Naive thymus-derived CD4-positive, alpha-beta T cell (primary cell): Measurements from ENCODE around the gene OR10T2. TPM values are rescaled to one million over a fixed set of nuclear protein-coding genes. Genes with fewer than 3 reads are reported as not detected.
"Not testable (repeated sequence)": the region's sequence is repeated elsewhere in the genome, so short reads cannot be mapped to it uniquely, and the experiment has no call there.

Experiments used
- ATAC-seq: fragments of 150-1000 bp; cut with Tn5 transposase; 2 replicates; pipeline ENCODE4 v1.10.0; 2021; ENCODE audit warnings: mild to moderate bottlenecking, moderate library complexity
- CTCF ChIA-PET: fragments of 350-600 bp; sonication (Branson Sonifier 250); formaldehyde crosslinking; loops from one replicate; lab custom pipeline; 2021; ENCODE audit warnings: antibody characterized with exemption; lab: Charles Lee
- POLR2A ChIA-PET: fragments of 350-600 bp; sonication (Branson Sonifier 250); formaldehyde crosslinking; loops from one replicate; lab custom pipeline; 2021; ENCODE audit warnings: antibody characterized with exemption, inconsistent platforms; lab: Charles Lee
- DNase-seq, 9 donors: peaks; one replicate each; pipeline versions ENCODE4 v3.0.0 to v3.0.0-alpha.2; 2020 to 2022; ENCODE audit warnings: mixed read lengths in 1 of 9
- H3K27ac ChIP-seq: one replicate; pipeline ENCODE4 v1.7.0; 2013; ENCODE audit warnings: mild to moderate bottlenecking, low read depth, low read length, moderate library complexity
- H3K27me3 ChIP-seq, 2 donors: one replicate each; pipeline ENCODE4 v1.7.0; 2013; ENCODE audit warnings: low read length in 2 of 2, mild to moderate bottlenecking in 2 of 2, moderate library complexity in 2 of 2; ENCODE audit not compliant: control insufficient read depth in 2 of 2, insufficient read depth in 2 of 2
- H3K36me3 ChIP-seq, 3 experiments: 1 replicate in 2 of 3; 2 replicates in 1 of 3; pipeline ENCODE4 v1.7.0; 2013; ENCODE audit warnings: low read length in 3 of 3, mild to moderate bottlenecking in 3 of 3, moderate library complexity in 1 of 3; ENCODE audit not compliant: insufficient read depth in 3 of 3, control insufficient read depth in 2 of 3
- H3K4me1 ChIP-seq, 2 donors: one replicate each; pipeline ENCODE4 v1.7.0; 2013; ENCODE audit warnings: low read length in 2 of 2, mild to moderate bottlenecking in 2 of 2, moderate library complexity in 1 of 2; ENCODE audit not compliant: control insufficient read depth in 2 of 2, insufficient read depth in 2 of 2
- H3K4me3 ChIP-seq: 2 replicates; pipeline ENCODE4 v1.7.0; 2013; ENCODE audit warnings: mild to moderate bottlenecking, low read length
- H3K9me3 ChIP-seq, 3 experiments: 1 replicate in 2 of 3; 2 replicates in 1 of 3; pipeline ENCODE4 v1.7.0; 2013; ENCODE audit warnings: low read length in 3 of 3; ENCODE audit not compliant: control insufficient read depth in 2 of 3
- H3K27ac Mint-ChIP-seq, 9 donors: one replicate each; pipeline ENCODE4 v1.8.0; 2020 to 2022; ENCODE audit warnings: mixed read lengths in 9 of 9, mild to moderate bottlenecking in 8 of 9, moderate library complexity in 5 of 9, inconsistent platforms in 2 of 9
- H3K27me3 Mint-ChIP-seq, 5 donors: one replicate each; pipeline ENCODE4 v1.8.0; 2021 to 2022; ENCODE audit warnings: mixed read lengths in 5 of 5, mild to moderate bottlenecking in 1 of 5
- H3K36me3 Mint-ChIP-seq, 5 donors: one replicate each; pipeline ENCODE4 v1.8.0; 2020 to 2022; ENCODE audit warnings: mixed read lengths in 5 of 5, mild to moderate bottlenecking in 3 of 5, inconsistent platforms in 1 of 5
- H3K4me1 Mint-ChIP-seq, 7 donors: one replicate each; pipeline ENCODE4 v1.8.0; 2020 to 2022; ENCODE audit warnings: mixed read lengths in 7 of 7, mild to moderate bottlenecking in 3 of 7, inconsistent platforms in 1 of 7
- H3K4me3 Mint-ChIP-seq, 10 donors: one replicate each; pipeline ENCODE4 v1.8.0; 2020 to 2022; ENCODE audit warnings: mild to moderate bottlenecking in 10 of 10, mixed read lengths in 10 of 10, moderate library complexity in 6 of 10, inconsistent platforms in 2 of 10
- H3K9me3 Mint-ChIP-seq, 11 donors: one replicate each; pipeline ENCODE4 v1.8.0; 2020 to 2022; ENCODE audit warnings: mixed read lengths in 11 of 11, mild to moderate bottlenecking in 4 of 11, inconsistent platforms in 1 of 11, moderate library complexity in 1 of 11
- intact Hi-C, 2 donors: fragments of 100-400 bp; cut with micrococcal nuclease; formaldehyde crosslinking; loops; one replicate each; pipeline ENCODE4 v1.15.1; 2023
- polyA plus RNA-seq, 2 donors: library from polyadenylated mRNA; unstranded; fragments of 300-500 nt; fragmentation: Illumina TruSeq; gene quantifications; one replicate each; pipeline ENCODE4 v1.2.3, GENCODE V29; 2021
- total RNA-seq, 6 experiments: library from RNA in 5 of 6; stranded (reverse) in 5 of 6; gene quantifications; 1 replicate in 5 of 6; 2 replicates in 1 of 6; pipeline ENCODE4 v1.2.3 and lab custom pipeline; 2021 to 2026

The OR10T2 gene
- total and polyA plus RNA-seq, 7 experiments from 2014 or later: not detected

DNA sequence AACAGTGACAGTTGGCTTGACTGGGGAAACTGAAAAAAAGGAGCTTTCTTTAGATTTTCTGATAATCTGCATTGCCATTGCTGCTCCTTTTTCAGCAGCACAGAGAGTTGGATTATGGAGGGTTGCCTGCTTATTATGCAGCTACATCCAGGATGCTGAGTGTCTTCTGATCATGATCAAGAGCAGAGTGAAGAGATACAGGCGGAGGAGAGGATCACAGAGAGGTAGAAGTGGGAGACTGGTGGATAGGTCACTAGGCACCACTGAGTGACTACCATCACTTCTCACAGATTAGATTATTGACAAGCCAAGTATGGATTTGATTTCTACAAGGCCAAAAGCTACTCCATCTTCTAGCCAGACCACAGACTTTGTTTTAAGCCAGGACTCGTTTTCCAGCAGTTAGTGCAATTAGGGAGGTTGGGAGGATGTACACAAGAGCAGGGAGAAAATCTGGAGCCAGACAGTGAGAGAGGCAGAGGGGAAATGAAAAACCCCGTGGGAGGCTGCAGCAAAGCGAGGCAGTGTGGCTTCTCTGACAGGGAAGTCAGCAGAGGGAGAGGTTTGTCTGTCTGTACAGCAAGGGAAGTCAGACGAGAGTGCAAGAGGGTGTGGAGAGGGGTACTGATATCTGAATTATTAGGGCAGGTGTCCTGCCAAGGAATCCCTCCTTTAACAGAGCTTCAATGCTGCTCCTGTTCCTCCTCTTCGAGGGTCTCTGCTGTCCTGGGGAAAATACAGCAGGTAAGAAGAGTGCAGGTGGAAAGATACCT, 45.8 kb downstream of the OR10T2 start, which contains the start of gene CD1E:
Gene CD1E (plus strand): TSS at position 592 of the 773 bp plus-strand sequence. CDS start 95 bp downstream, at position 687.
- no peak within 1 kb of the TSS for H3K27ac Mint-ChIP-seq
- POLR2A ChIA-PET: no interaction called here
- no peak within 1 kb of the TSS for H3K27ac ChIP-seq
- CTCF ChIA-PET: no interaction called here
- peaks cover 0 to 6% (median 0%) of the 10 kb centered on the region in 7 donors for H3K4me1 Mint-ChIP-seq
- no peak within 1 kb of the TSS for H3K4me3 Mint-ChIP-seq
- no peaks in the 10 kb centered on the region for H3K36me3 ChIP-seq
- H3K9me3 ChIP-seq: no peaks in the 10 kb centered on the region
- H3K27me3 Mint-ChIP-seq: peaks cover 16 to 47% (median 40%) of the 10 kb centered on the region in 5 donors
- peaks cover 0 to 4% (median 0%) of the 10 kb centered on the region in 11 donors for H3K9me3 Mint-ChIP-seq
- peaks cover 0 to 3% of the 10 kb centered on the region in 2 donors for H3K27me3 ChIP-seq
- DNase-seq (no peak), ATAC-seq (peak; percentile 44)
- no peaks in the 10 kb centered on the region for H3K4me1 ChIP-seq
- intact Hi-C loops: no loop called here
- H3K4me3 ChIP-seq: no peak within 1 kb of the TSS
- no peaks in the 10 kb centered on the region for H3K36me3 Mint-ChIP-seq

DNA sequence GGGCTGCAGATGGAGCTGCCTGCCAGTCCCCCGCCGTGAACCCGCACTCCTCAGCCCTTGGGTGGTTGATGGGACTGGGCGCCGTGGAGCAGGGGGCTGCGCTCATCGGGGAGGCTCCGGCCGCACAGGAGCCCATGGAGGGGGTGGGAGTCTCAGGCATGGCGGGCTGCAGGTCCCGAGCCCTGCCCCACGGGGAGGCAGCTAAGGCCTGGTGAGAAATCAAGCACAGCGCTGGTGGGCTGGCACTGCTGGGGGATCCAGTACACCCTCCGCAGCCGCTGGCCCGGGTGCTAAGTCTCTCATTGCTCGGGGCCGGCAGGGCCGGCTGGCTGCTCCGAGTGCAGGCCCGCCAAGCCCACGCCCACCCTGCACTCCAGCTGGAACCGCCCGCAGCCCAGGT, 50.3 kb downstream of the OR10T2 start:
- H3K4me1 ChIP-seq, CTCF ChIA-PET, POLR2A ChIA-PET, DNase-seq, intact Hi-C loops, ATAC-seq, H3K4me1 Mint-ChIP-seq, H3K27ac Mint-ChIP-seq, H3K36me3 Mint-ChIP-seq, H3K4me3 Mint-ChIP-seq, H3K36me3 ChIP-seq, H3K4me3 ChIP-seq, H3K27ac ChIP-seq, H3K27me3 ChIP-seq, H3K9me3 ChIP-seq: not testable (repeated sequence)
- Mint-ChIP-seq H3K9me3 (peaks cover 0 to 12% (median 6%) of the 10 kb centered on the region in 11 donors), H3K27me3 (peaks cover 0 to 24% (median 18%) of the 10 kb centered on the region in 5 donors)

Other genes with a start within 250 kb of the OR10T2 start
- 10 to 100 TPM in 1 of 5 experiments, 1 to 10 TPM in 1, under 1 TPM in 1, not detected in 2; 0.16 to 13.2 (median 1.7) TPM for gene CD1D, start 218.6 kb downstream of the OR10T2 start, total RNA-seq
- under 1 TPM in 1 of 2 donors, not detected in 1; 0.09 TPM for gene CD1D, start 218.6 kb downstream of the OR10T2 start, polyA plus RNA-seq
- gene CD1A, start 145.0 kb downstream of the OR10T2 start, total RNA-seq: under 1 TPM in 2 of 5 experiments, not detected in 3; 0.17 to 0.83 TPM
- gene CD1A, start 145.0 kb downstream of the OR10T2 start, polyA plus RNA-seq: not detected
- 10 to 100 TPM in 1 of 5 experiments, 1 to 10 TPM in 1, under 1 TPM in 1, not detected in 2; 0.32 to 12.1 (median 2.1) TPM for gene CD1C, start 109.5 kb downstream of the OR10T2 start, total RNA-seq
- gene CD1C, start 109.5 kb downstream of the OR10T2 start, polyA plus RNA-seq: under 1 TPM in 1 of 2 donors, not detected in 1; 0.24 TPM
- under 1 TPM in 1 of 5 experiments, not detected in 4; 0.27 TPM for gene CD1B, start 67.9 kb downstream of the OR10T2 start, total RNA-seq
- gene CD1B, start 67.9 kb downstream of the OR10T2 start, polyA plus RNA-seq: not detected
- under 1 TPM in 2 of 5 experiments, not detected in 3; 0.42 to 0.61 TPM for gene CD1E, start 45.6 kb downstream of the OR10T2 start, total RNA-seq
- gene CD1E, start 45.6 kb downstream of the OR10T2 start, polyA plus RNA-seq: not detected
- gene OR10K2, start 26.8 kb upstream of the OR10T2 start, total RNA-seq: not detected
- not detected for gene OR10K2, start 26.8 kb upstream of the OR10T2 start, polyA plus RNA-seq
- not detected for gene OR10K1, start 62.4 kb upstream of the OR10T2 start, total RNA-seq
- gene OR10K1, start 62.4 kb upstream of the OR10T2 start, polyA plus RNA-seq: not detected
- not detected for gene OR10R2, start 72.8 kb upstream of the OR10T2 start, total RNA-seq
- gene OR10R2, start 72.8 kb upstream of the OR10T2 start, polyA plus RNA-seq: not detected
- not detected for gene OR6Y1, start 154.9 kb upstream of the OR10T2 start, total RNA-seq
- gene OR6Y1, start 154.9 kb upstream of the OR10T2 start, polyA plus RNA-seq: not detected
- gene OR6P1, start 171.1 kb upstream of the OR10T2 start, total RNA-seq: not detected
- gene OR6P1, start 171.1 kb upstream of the OR10T2 start, polyA plus RNA-seq: not detected
- not detected for gene OR10X1, start 180.4 kb upstream of the OR10T2 start, total RNA-seq
- gene OR10X1, start 180.4 kb upstream of the OR10T2 start, polyA plus RNA-seq: not detected
- gene OR10Z1, start 205.8 kb upstream of the OR10T2 start, total RNA-seq: not detected
- gene OR10Z1, start 205.8 kb upstream of the OR10T2 start, polyA plus RNA-seq: not detected